ENCODE measurements around the gene SPTLC3. TPM values are rescaled to one million over a fixed set of nuclear protein-coding genes. Genes with fewer than 3 reads are reported as not detected.

The SPTLC3 gene
- total RNA-seq, 1 donor from 2014 or later: 0.46 TPM

DNA sequence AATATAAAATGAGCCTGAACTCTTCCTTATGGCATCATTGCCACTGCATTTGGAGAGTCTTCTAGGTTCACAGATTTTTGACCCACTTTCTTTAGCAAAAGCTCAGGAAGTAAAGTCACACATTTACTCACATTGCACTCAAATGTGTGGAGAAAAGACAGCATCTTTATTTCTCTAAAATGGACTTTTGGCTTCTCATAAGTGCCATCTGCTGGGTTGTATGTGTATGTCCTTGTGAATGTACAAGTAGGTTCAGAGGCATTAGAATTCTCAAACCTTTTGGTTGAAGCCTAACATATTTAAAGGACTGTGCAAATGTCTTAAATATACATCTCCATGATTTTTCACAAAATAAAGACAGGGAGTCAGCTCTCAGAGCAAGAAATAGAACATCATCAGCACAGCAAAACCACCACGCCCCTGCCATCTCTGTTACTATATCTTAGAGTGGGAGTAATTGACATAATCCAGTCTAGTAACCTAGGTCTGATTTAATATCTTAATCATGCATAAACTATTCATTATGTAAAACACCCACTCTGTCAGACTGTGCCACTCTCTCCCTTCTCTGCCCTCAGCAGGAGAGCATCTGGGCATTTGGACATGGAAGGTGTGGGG is 42.2 kb upstream of the SPTLC3 start:
- no peak overlapping the region for H3K4me3 ChIP-seq (ENCODE audit: low read depth, low read length)
- DNase-seq (ENCODE audit: low read depth): peak; percentile 22
- TF ChIP-seq, protein P1, sequence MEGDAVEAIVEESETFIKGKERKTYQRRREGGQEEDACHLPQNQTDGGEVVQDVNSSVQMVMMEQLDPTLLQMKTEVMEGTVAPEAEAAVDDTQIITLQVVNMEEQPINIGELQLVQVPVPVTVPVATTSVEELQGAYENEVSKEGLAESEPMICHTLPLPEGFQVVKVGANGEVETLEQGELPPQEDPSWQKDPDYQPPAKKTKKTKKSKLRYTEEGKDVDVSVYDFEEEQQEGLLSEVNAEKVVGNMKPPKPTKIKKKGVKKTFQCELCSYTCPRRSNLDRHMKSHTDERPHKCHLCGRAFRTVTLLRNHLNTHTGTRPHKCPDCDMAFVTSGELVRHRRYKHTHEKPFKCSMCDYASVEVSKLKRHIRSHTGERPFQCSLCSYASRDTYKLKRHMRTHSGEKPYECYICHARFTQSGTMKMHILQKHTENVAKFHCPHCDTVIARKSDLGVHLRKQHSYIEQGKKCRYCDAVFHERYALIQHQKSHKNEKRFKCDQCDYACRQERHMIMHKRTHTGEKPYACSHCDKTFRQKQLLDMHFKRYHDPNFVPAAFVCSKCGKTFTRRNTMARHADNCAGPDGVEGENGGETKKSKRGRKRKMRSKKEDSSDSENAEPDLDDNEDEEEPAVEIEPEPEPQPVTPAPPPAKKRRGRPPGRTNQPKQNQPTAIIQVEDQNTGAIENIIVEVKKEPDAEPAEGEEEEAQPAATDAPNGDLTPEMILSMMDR (conservative IDR thresholded peaks at IDR 0.05; ENCODE audit: low read depth, low read length): peak; percentile 71

DNA sequence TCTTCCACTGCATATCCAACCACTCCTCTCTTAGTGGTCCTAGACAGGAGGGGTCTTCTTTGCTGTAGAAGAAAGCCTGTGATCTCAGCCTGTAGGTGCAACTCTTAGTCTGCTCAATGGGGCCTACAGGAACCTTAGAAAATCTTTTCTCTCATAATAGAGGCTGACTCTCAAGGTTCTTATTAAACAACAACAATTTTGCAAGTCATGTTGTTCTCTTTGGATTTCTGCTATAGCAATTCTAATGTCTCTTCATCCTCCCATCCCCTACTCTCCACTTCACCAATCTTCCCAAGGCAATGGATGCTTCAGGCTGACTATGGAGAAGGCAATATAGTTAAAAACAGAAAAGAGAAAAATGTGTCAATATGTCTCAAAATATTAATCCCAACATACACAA is 40.8 kb upstream of the SPTLC3 start:
- DNase-seq (ENCODE audit: low read depth): no peak
- TF ChIP-seq, protein P1 (conservative IDR thresholded peaks at IDR 0.05; ENCODE audit: low read depth, low read length): no peak
- H3K4me3 ChIP-seq (ENCODE audit: low read depth, low read length): no peak overlapping the region

DNA sequence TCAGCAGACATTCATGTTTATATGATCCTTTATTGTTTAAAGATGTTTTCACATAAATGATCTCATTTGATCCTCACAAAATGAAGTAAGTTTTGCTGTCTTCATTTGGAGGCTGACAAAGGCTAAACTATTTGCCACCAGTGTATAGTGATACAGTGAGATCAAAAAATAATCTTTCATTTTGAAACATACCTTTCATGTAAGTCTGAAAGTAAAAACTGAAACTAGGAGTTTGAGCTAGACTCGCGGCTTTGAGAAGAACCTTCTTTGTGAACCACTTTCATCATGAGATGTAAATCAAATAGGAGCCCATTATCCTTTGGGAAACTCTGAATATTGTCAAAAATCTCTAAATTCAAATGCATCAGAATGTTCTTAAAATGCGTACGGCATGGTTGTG is 40.3 kb upstream of the SPTLC3 start:
- DNase-seq (ENCODE audit: low read depth): no peak
- TF ChIP-seq, protein P1 (conservative IDR thresholded peaks at IDR 0.05; ENCODE audit: low read depth, low read length): no peak

DNA sequence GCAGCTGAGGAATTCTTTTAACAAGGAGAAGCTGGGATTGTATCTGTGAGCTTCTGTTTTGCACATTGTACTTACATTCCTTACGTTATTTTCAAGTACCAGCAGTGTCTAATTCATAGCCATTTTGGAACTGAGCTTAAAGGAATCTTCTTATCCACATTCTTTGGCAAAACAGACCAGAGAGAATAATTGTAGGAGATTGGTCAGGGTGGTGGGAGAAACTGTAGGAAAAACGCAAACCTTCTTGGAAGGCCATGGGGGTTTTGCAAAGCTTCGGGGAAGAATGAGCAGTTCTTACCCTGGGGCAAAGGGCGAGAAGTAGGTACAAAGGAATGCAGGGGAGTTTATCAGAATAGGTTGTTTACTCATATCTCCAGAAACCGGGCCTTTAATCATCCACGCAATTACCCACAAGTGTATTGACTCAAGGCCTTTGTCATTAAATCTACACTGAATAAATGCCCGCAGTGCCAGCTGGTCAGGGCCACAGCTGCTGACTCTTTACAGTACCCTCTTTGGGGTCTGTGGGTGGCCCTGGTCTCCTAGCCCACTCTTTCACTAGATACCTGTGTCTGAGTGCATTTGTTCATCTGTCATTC is 39.6 kb upstream of the SPTLC3 start:
- TF ChIP-seq, protein P1 (conservative IDR thresholded peaks at IDR 0.05; ENCODE audit: low read depth, low read length): no peak
- H3K4me3 ChIP-seq (ENCODE audit: low read depth, low read length): no peak overlapping the region
- no peak for DNase-seq (ENCODE audit: low read depth)

More for the DNA sequence above, 40.3 kb upstream of the SPTLC3 start:
- H3K4me3 ChIP-seq (ENCODE audit: low read depth, low read length): no peak overlapping the region

DNA sequence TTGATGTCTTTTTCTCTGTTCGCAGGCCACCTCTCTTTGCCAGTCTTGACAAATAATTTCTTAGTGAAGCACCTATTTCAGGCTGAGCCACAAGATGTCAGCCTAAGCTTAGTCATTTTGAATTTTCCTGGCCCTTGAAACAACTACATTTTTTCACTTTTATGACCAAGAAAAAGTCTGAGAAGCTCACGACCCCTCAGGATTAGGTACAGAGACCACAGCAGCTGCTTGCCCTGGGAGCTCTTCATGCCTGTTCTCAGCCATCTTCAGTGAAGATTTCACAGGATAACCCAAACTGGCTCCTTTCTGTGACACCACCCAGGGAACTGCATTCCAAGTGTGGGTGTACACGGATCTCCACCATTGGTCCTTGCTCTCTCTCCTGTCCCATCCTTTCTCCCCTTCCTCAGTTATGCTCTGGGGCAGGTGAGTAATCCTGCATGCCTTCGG is 38.4 kb upstream of the SPTLC3 start:
- TF ChIP-seq, protein P1 (conservative IDR thresholded peaks at IDR 0.05; ENCODE audit: low read depth, low read length): peak; percentile 76
- DNase-seq (ENCODE audit: low read depth): no peak
- H3K4me3 ChIP-seq (ENCODE audit: low read depth, low read length): no peak overlapping the region

DNA sequence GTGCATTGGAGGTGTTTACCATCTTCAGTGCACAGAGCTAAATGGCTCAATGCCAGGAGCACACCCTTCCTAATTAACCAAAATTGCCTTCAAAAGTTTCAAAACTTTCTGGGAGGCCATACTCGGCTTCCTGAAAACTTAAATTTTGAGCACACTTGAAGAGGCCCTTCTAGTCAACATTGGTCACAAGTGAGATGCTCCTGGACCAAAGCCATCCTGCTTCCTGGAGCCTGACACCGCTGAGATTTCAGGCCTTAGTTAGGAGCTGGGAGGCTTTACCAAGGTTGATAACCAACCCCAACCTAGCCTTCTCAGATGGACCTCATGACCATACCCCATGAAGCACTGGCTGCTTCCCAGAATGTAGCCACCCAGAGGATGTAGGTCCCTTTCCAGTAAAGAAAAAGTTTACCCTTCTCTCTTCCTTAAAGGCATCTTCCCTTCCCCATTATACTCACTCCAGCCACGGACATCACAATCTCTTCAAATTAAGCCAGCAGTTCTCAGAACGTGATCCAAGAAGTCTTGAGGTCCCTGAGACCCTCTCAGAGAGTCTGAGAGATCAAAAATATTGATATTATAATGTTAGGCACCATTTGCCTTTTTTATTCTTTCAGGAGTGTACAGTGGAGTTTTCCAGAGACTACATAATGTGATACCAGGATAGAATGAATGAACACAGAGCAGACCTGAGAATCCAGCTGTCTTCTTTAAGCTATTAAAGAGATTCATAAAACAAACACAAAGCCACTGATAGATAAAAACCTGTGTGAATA is 32.8 kb upstream of the SPTLC3 start:
- TF ChIP-seq, protein P1 (conservative IDR thresholded peaks at IDR 0.05; ENCODE audit: low read depth, low read length): no peak
- DNase-seq (ENCODE audit: low read depth): no peak

More for the DNA sequence above, 32.8 kb upstream of the SPTLC3 start:
- no peak overlapping the region for H3K4me3 ChIP-seq (ENCODE audit: low read depth, low read length)

Measured in epithelial cell of proximal tubule (primary cell).